H9 (cell line): ENCODE data around the gene TERB1. TPM values are rescaled to one million over a fixed set of nuclear protein-coding genes. Genes with fewer than 3 reads are reported as not detected.

Experiments
- DNase-seq: peaks from one replicate; pipeline ENCODE4 v3.0.0-alpha.2; 2017
- H2AFZ ChIP-seq: one replicate; pipeline ENCODE4 v1.6.1; 2013; ENCODE audit warnings: mild to moderate bottlenecking, low read length, control low read depth, moderate library complexity
- H2AK5ac ChIP-seq: 2 replicates; pipeline ENCODE4 v1.6.1; 2013; ENCODE audit warnings: low read length, control low read depth, mixed read lengths; ENCODE audit not compliant: insufficient read length
- H2BK120ac ChIP-seq: one replicate; pipeline ENCODE4 v1.6.1; 2013; ENCODE audit warnings: low read depth, mild to moderate bottlenecking, low read length, control low read depth, inconsistent platforms; ENCODE audit not compliant: poor library complexity, severe bottlenecking
- H2BK12ac ChIP-seq: 2 replicates; pipeline ENCODE4 v1.6.1; 2013; ENCODE audit warnings: low read length, control low read depth, mixed read lengths, low read depth; ENCODE audit not compliant: insufficient read length
- H2BK15ac ChIP-seq: 2 replicates; pipeline ENCODE4 v1.6.1; 2013; ENCODE audit warnings: low read depth, low read length, control low read depth
- H2BK20ac ChIP-seq: one replicate; pipeline ENCODE4 v1.6.1; 2013; ENCODE audit warnings: low read depth, mild to moderate bottlenecking, low read length, control low read depth, inconsistent platforms; ENCODE audit not compliant: poor library complexity, severe bottlenecking
- H2BK5ac ChIP-seq: 2 replicates; pipeline ENCODE4 v1.6.1; 2013; ENCODE audit warnings: low read length, control low read depth, mixed read lengths; ENCODE audit not compliant: insufficient read length
- H3K14ac ChIP-seq: 2 replicates; pipeline ENCODE4 v1.6.1; 2013; ENCODE audit warnings: low read length, control low read depth; ENCODE audit not compliant: insufficient read depth
- H3K18ac ChIP-seq: 2 replicates; pipeline ENCODE4 v1.6.1; 2013; ENCODE audit warnings: low read depth, mild to moderate bottlenecking, mixed read lengths, low read length, control low read depth; ENCODE audit not compliant: insufficient read length
- H3K23ac ChIP-seq: 2 replicates; pipeline ENCODE4 v1.6.1; 2013; ENCODE audit warnings: low read length, control low read depth, mixed read lengths, low read depth; ENCODE audit not compliant: insufficient read length
- H3K23me2 ChIP-seq: 2 replicates; pipeline ENCODE4 v1.6.1; 2013; ENCODE audit warnings: low read depth, mild to moderate bottlenecking, mixed read lengths, low read length, control low read depth; ENCODE audit not compliant: insufficient read length, poor library complexity, severe bottlenecking
- H3K27ac ChIP-seq: 2 replicates; pipeline ENCODE4 v1.5.1; 2013; ENCODE audit warnings: low read length, control low read depth, mixed read lengths, low read depth; ENCODE audit not compliant: insufficient read length
- H3K27me3 ChIP-seq: 2 replicates; pipeline ENCODE4 v1.6.1; 2013; ENCODE audit warnings: low read length, control low read depth, inconsistent platforms; ENCODE audit not compliant: insufficient read depth
- H3K4ac ChIP-seq: 2 replicates; pipeline ENCODE4 v1.6.1; 2013; ENCODE audit warnings: low read depth, mild to moderate bottlenecking, control low read depth, inconsistent platforms, low read length, moderate library complexity
- H3K4me1 ChIP-seq: 2 replicates; pipeline ENCODE4 v1.6.1; 2013; ENCODE audit warnings: low read length, control low read depth, inconsistent platforms; ENCODE audit not compliant: insufficient read depth
- H3K4me2 ChIP-seq: 2 replicates; pipeline ENCODE4 v1.6.1; 2013; ENCODE audit warnings: low read length, control low read depth, mixed read lengths; ENCODE audit not compliant: insufficient read length, insufficient read depth
- H3K56ac ChIP-seq: 2 replicates; pipeline ENCODE4 v1.6.1; 2013; ENCODE audit warnings: low read depth, mild to moderate bottlenecking, mixed read lengths, low read length, control low read depth; ENCODE audit not compliant: insufficient read length
- H3K79me1 ChIP-seq: 2 replicates; pipeline ENCODE4 v1.6.1; 2013; ENCODE audit warnings: low read depth, mild to moderate bottlenecking, moderate library complexity, low read length, control low read depth, inconsistent platforms; ENCODE audit not compliant: insufficient read depth, poor library complexity, severe bottlenecking
- H3K79me2 ChIP-seq: 2 replicates; pipeline ENCODE4 v1.6.1; 2013; ENCODE audit warnings: low read length, control low read depth, inconsistent platforms; ENCODE audit not compliant: insufficient read depth
- H3K9ac ChIP-seq: 2 replicates; pipeline ENCODE4 v1.6.1; 2013; ENCODE audit warnings: low read length, control low read depth, mixed read lengths; ENCODE audit not compliant: insufficient read length; ENCODE audit errors: extremely low read depth
- H3K9me3 ChIP-seq: one replicate; pipeline ENCODE4 v1.6.1; 2013; ENCODE audit warnings: low read depth, low read length, inconsistent platforms; ENCODE audit not compliant: control insufficient read depth
- H3T11ph ChIP-seq: one replicate; pipeline ENCODE4 v1.6.1; 2013; ENCODE audit warnings: mild to moderate bottlenecking, low read length, control low read depth, inconsistent platforms
- H4K20me1 ChIP-seq: one replicate; pipeline ENCODE4 v1.6.1; 2013; ENCODE audit not compliant: control insufficient read depth, insufficient read length, insufficient read depth
- H4K5ac ChIP-seq: 2 replicates; pipeline ENCODE4 v1.6.1; 2013; ENCODE audit warnings: low read depth, mild to moderate bottlenecking, mixed read lengths, low read length, control low read depth; ENCODE audit not compliant: insufficient read length
- H4K8ac ChIP-seq: replicated peaks from 2 replicates; pipeline ENCODE4 v1.6.1; 2013; ENCODE audit warnings: low read length, control low read depth, mixed read lengths, low read depth; ENCODE audit not compliant: insufficient read length
- H4K91ac ChIP-seq: 2 replicates; pipeline ENCODE4 v1.6.1; 2013; ENCODE audit warnings: low read depth, mild to moderate bottlenecking, moderate library complexity, mixed read lengths, low read length, control low read depth; ENCODE audit not compliant: insufficient read length
- H3K27ac Mint-ChIP-seq, 3 experiments: 2 replicates in 2 of 3; 3 replicates in 1 of 3; pipeline ENCODE4 v1.8.0; 2020 to 2021; ENCODE audit warnings: mixed read lengths in 3 of 3, mild to moderate bottlenecking in 1 of 3, moderate library complexity in 1 of 3
- H3K27me3 Mint-ChIP-seq: 2 replicates; pipeline ENCODE4 v1.8.0; 2021; ENCODE audit warnings: low read depth, mild to moderate bottlenecking, moderate library complexity, mixed read lengths
- H3K36me3 Mint-ChIP-seq, 3 experiments: 2 replicates in 2 of 3; 3 replicates in 1 of 3; pipeline ENCODE4 v1.8.0; 2020 to 2021; ENCODE audit warnings: low read depth in 3 of 3, mixed read lengths in 3 of 3; ENCODE audit not compliant: insufficient read depth in 1 of 3
- H3K4me1 Mint-ChIP-seq, 2 experiments: 2 replicates each; pipeline ENCODE4 v1.8.0; 2020; ENCODE audit warnings: mixed read lengths in 2 of 2
- H3K4me3 Mint-ChIP-seq, 2 experiments: 2 replicates in 1 of 2; 3 replicates in 1 of 2; pipeline ENCODE4 v1.8.0; 2020 to 2021; ENCODE audit warnings: mild to moderate bottlenecking in 2 of 2, mixed read lengths in 2 of 2, moderate library complexity in 1 of 2
- H3K9me3 Mint-ChIP-seq, 2 experiments: 2 replicates in 1 of 2; 3 replicates in 1 of 2; pipeline ENCODE4 v1.8.0; 2020; ENCODE audit warnings: mild to moderate bottlenecking in 2 of 2, mixed read lengths in 2 of 2, moderate library complexity in 1 of 2
- CTCF ChIP-seq: fragments of 200-600 bp; sonication (generic); conservative IDR thresholded peaks from 3 replicates; pipeline ENCODE4 v1.8.0; 2021; ENCODE audit warnings: antibody characterized with exemption, mild to moderate bottlenecking
- WGBS: extraction: QIAGEN DNeasy Blood & Tissue Kit; methylation state at CpG from one replicate; pipeline ENCODE4 v1.1.7; 2013; ENCODE audit warnings: missing lambda C conversion rate, low lambda C conversion rate, mixed read lengths; ENCODE audit not compliant: insufficient read length; ENCODE audit errors: extremely low coverage; 5-methylcytosine and 5-hydroxymethylcytosine counted together
- total RNA-seq: library from RNA; stranded (reverse); gene quantifications from 2 replicates; pipeline ENCODE4 v1.2.1, GENCODE V29; 2021

Gene TERB1
- total RNA-seq, 1 experiment from 2014 or later = not detected

- peaks cover 18% of the 10 kb centered on the region for H3K79me2 ChIP-seq
- H2BK5ac ChIP-seq = no peak overlapping the region
- H3K4me2 ChIP-seq = no peak overlapping the region
- H3K9me3 ChIP-seq = no peaks in the 10 kb centered on the region
- no peak overlapping the region for H2AK5ac ChIP-seq
- DNase-seq = no peak
- no peaks in the 10 kb centered on the region; the same call in 1 of the 2 replicates for H3K4me1 ChIP-seq
- H3K4me1 Mint-ChIP-seq = peaks cover 23 to 28% of the 10 kb centered on the region in 2 experiments
- no peak overlapping the region for H3K27ac Mint-ChIP-seq
- H3K56ac ChIP-seq = no peak overlapping the region
- H4K20me1 ChIP-seq = peaks cover 5% of the 10 kb centered on the region
- TF ChIP-seq CTCF = no peak
- no CpG with 5 or more reads among the region's 2 CpGs for WGBS
- no peak overlapping the region for H2BK15ac ChIP-seq
- H2BK120ac ChIP-seq = no peak overlapping the region
- H4K8ac ChIP-seq = no peak overlapping the region
- H3K4me3 Mint-ChIP-seq = no peak overlapping the region
- H2BK20ac ChIP-seq = no peak overlapping the region
- H3T11ph ChIP-seq = no peak overlapping the region
- H3K36me3 Mint-ChIP-seq = peaks cover 18 to 30% (median 29%) of the 10 kb centered on the region in 3 experiments
- H3K9ac ChIP-seq = no peak overlapping the region
- H3K4ac ChIP-seq = no peak overlapping the region
- no peak overlapping the region for H3K27ac ChIP-seq
- H3K18ac ChIP-seq = no peak overlapping the region
- H3K9me3 Mint-ChIP-seq = no peaks in the 10 kb centered on the region
- H3K27me3 ChIP-seq = no peaks in the 10 kb centered on the region
- peaks cover 17% of the 10 kb centered on the region for H3K79me1 ChIP-seq
- H3K23ac ChIP-seq = no peak overlapping the region
- no peak overlapping the region for H3K14ac ChIP-seq
- no peak overlapping the region for H4K5ac ChIP-seq
- H2AFZ ChIP-seq = no peak overlapping the region
- peaks cover 13% of the 10 kb centered on the region for H3K27me3 Mint-ChIP-seq
- peaks cover 8% of the 10 kb centered on the region for H3K23me2 ChIP-seq
- no peak overlapping the region for H2BK12ac ChIP-seq
- H4K91ac ChIP-seq = no peak overlapping the region
Measured at GRCh38 chr16:66752958-66753357, 48.4 kb downstream of the TERB1 start.
